H1 (cell line): ENCODE measurements around the gene ZNF48. TPM values are rescaled to one million over a fixed set of nuclear protein-coding genes. Genes with fewer than 3 reads are reported as not detected.
"Not testable (repeated sequence)": the region's sequence is repeated elsewhere in the genome, so short reads cannot be mapped to it uniquely, and the experiment has no call there.

Experiments
- CTCF ChIA-PET: fragments of 300-600 bp; sonication (Branson Sonifier 250); formaldehyde crosslinking; loops from one replicate; lab custom pipeline; 2021; ENCODE audit not compliant: partially characterized antibody; lab: Charles Lee
- POLR2A ChIA-PET: fragments of 300-600 bp; sonication (Branson Sonifier 250); formaldehyde crosslinking; loops from one replicate; lab custom pipeline; 2021; ENCODE audit warnings: inconsistent platforms; ENCODE audit not compliant: partially characterized antibody; lab: Charles Lee
- DNase-seq, 2 experiments: peaks; one replicate each; pipeline versions ENCODE4 v3.0.0 to v3.0.0-alpha.2; 2010 to 2022; ENCODE audit warnings: low spot score in 2 of 2, low read depth in 1 of 2, mixed read lengths in 1 of 2
- FAIRE-seq: peaks from 2 replicates; lab custom pipeline; 2011; peaks lifted over from hg19 to GRCh38; lab: Jason Lieb, UNC
- H2AFZ ChIP-seq: 2 replicates; pipeline ENCODE4 v1.8.1; 2012; ENCODE audit warnings: low read length, inconsistent platforms
- H2AK5ac ChIP-seq: 2 replicates; pipeline ENCODE4 v1.6.1; 2013; ENCODE audit warnings: low read depth, low read length
- H2BK120ac ChIP-seq: replicated peaks from 2 replicates; pipeline ENCODE3; 2013; ENCODE audit warnings: low read depth, low read length, inconsistent platforms
- H2BK12ac ChIP-seq: 2 replicates; pipeline ENCODE4 v1.6.1; 2013; ENCODE audit warnings: low read depth, low read length
- H2BK15ac ChIP-seq: 2 replicates; pipeline ENCODE4 v1.6.1; 2013; ENCODE audit warnings: low read length
- H2BK20ac ChIP-seq: 2 replicates; pipeline ENCODE4 v1.6.1; 2013; ENCODE audit warnings: low read length
- H2BK5ac ChIP-seq: 2 replicates; pipeline ENCODE4 v1.6.1; 2013; ENCODE audit warnings: low read depth, low read length
- H3K14ac ChIP-seq: 2 replicates; pipeline ENCODE4 v1.6.1; 2013; ENCODE audit warnings: inconsistent platforms; ENCODE audit not compliant: insufficient read length
- H3K18ac ChIP-seq: 2 replicates; pipeline ENCODE4 v1.6.1; 2013; ENCODE audit warnings: low read length; ENCODE audit errors: extremely low read depth
- H3K23ac ChIP-seq: 2 replicates; pipeline ENCODE4 v1.6.1; 2013; ENCODE audit warnings: inconsistent platforms; ENCODE audit not compliant: insufficient read length
- H3K23me2 ChIP-seq: 2 replicates; pipeline ENCODE4 v1.6.1; 2013; ENCODE audit warnings: low read depth, low read length
- H3K27ac ChIP-seq: 2 replicates; pipeline ENCODE4 v1.6.1; 2011; ENCODE audit warnings: low read depth, low read length, inconsistent platforms
- H3K27me3 ChIP-seq, 4 experiments: replicated peaks in 1 of 4; 1 replicate in 1 of 4; 2 replicates in 3 of 4; pipeline versions ENCODE4 v1.6.1 to v1.8.1; 2011 to 2013; ENCODE audit warnings: low read length in 3 of 4, mild to moderate bottlenecking in 3 of 4, inconsistent platforms in 2 of 4, mixed read lengths in 2 of 4, moderate library complexity in 1 of 4; ENCODE audit not compliant: control insufficient read depth in 3 of 4, insufficient read depth in 3 of 4; ENCODE audit errors: extremely low read depth in 1 of 4
- H3K36me3 ChIP-seq, 4 experiments: 2 replicates each; pipeline versions ENCODE4 v1.6.1 to v1.8.1; 2011 to 2013; ENCODE audit warnings: mild to moderate bottlenecking in 4 of 4, low read length in 3 of 4, moderate library complexity in 2 of 4, control low read depth in 1 of 4, inconsistent platforms in 1 of 4; ENCODE audit not compliant: insufficient read depth in 4 of 4, control insufficient read depth in 2 of 4
- H3K4ac ChIP-seq: replicated peaks from 2 replicates; pipeline ENCODE3; 2013; ENCODE audit warnings: low read length, low read depth, mixed read lengths, inconsistent platforms; ENCODE audit not compliant: insufficient read length
- H3K4me1 ChIP-seq, 4 experiments: replicated peaks in 1 of 4; 1 replicate in 1 of 4; 2 replicates in 3 of 4; pipeline versions ENCODE4 v1.6.1 to v1.8.1; 2011 to 2013; ENCODE audit warnings: low read length in 3 of 4, inconsistent platforms in 2 of 4, mixed read lengths in 1 of 4; ENCODE audit not compliant: insufficient read depth in 4 of 4, control insufficient read depth in 3 of 4
- H3K4me2 ChIP-seq, 2 experiments: 2 replicates each; pipeline versions ENCODE4 v1.6.1 to v1.8.1; 2011 to 2013; ENCODE audit warnings: low read depth in 2 of 2, low read length in 2 of 2, control low read depth in 1 of 2, inconsistent platforms in 1 of 2, mild to moderate bottlenecking in 1 of 2; ENCODE audit not compliant: insufficient read depth in 1 of 2
- H3K4me3 ChIP-seq, 4 experiments: fragments of 200-600, 300-600 bp in 1 of 4; sonication (generic), shearing (Covaris generic), sonication (Bioruptor Twin) in 1 of 4; 2 replicates each; pipeline versions ENCODE4 v1.5.1 to v1.8.1; 2011 to 2016; ENCODE audit warnings: low read length in 4 of 4, low read depth in 3 of 4, control low read depth in 2 of 4, inconsistent platforms in 2 of 4, mild to moderate bottlenecking in 2 of 4, mixed read lengths in 1 of 4, moderate library complexity in 1 of 4; ENCODE audit not compliant: insufficient read depth in 2 of 4; ENCODE audit errors: extremely low read depth in 1 of 4
- H3K56ac ChIP-seq: replicated peaks from 2 replicates; pipeline ENCODE3; 2013; ENCODE audit warnings: low read depth, mild to moderate bottlenecking, mixed read lengths, low read length, inconsistent platforms; ENCODE audit not compliant: insufficient read length
- H3K79me1 ChIP-seq: 2 replicates; pipeline ENCODE4 v1.6.1; 2013; ENCODE audit warnings: low read depth, low read length, control low read depth
- H3K79me2 ChIP-seq, 2 experiments: 2 replicates each; pipeline versions ENCODE4 v1.6.1 to v1.8.1; 2012 to 2013; ENCODE audit warnings: low read length in 2 of 2, mild to moderate bottlenecking in 2 of 2, inconsistent platforms in 1 of 2; ENCODE audit not compliant: insufficient read depth in 2 of 2, control insufficient read depth in 1 of 2
- H3K9ac ChIP-seq, 4 experiments: replicated peaks in 1 of 4; 1 replicate in 1 of 4; 2 replicates in 3 of 4; pipeline versions ENCODE4 v1.6.1 to v1.8.1; 2011 to 2013; ENCODE audit warnings: low read depth in 3 of 4, low read length in 3 of 4, control low read depth in 2 of 4, mild to moderate bottlenecking in 2 of 4, moderate library complexity in 2 of 4, inconsistent platforms in 1 of 4; ENCODE audit errors: extremely low read depth in 1 of 4
- H3K9me3 ChIP-seq, 2 experiments: 2 replicates each; pipeline versions ENCODE4 v1.6.1 to v1.8.1; 2012 to 2013; ENCODE audit warnings: mild to moderate bottlenecking in 2 of 2, moderate library complexity in 2 of 2, control low read depth in 1 of 2, inconsistent platforms in 1 of 2, low read depth in 1 of 2, low read length in 1 of 2, mixed read lengths in 1 of 2; ENCODE audit not compliant: insufficient read depth in 2 of 2
- H4K20me1 ChIP-seq, 2 experiments: replicated peaks in 1 of 2; 2 replicates each; pipeline versions ENCODE3 to v1.8.1; 2011 to 2013; ENCODE audit warnings: inconsistent platforms in 2 of 2, low read length in 2 of 2, mild to moderate bottlenecking in 1 of 2; ENCODE audit not compliant: insufficient read depth in 2 of 2, control insufficient read depth in 1 of 2
- H4K5ac ChIP-seq: 2 replicates; pipeline ENCODE4 v1.6.1; 2013; ENCODE audit warnings: low read length, low read depth, mixed read lengths, inconsistent platforms; ENCODE audit not compliant: insufficient read length
- H4K8ac ChIP-seq: 2 replicates; pipeline ENCODE4 v1.8.0; 2013; ENCODE audit warnings: mild to moderate bottlenecking, moderate library complexity, low read length, inconsistent platforms; ENCODE audit not compliant: insufficient read depth; ENCODE audit errors: extremely low read depth
- H4K91ac ChIP-seq: replicated peaks from 2 replicates; pipeline ENCODE3; 2013; ENCODE audit warnings: low read length, mixed read lengths, inconsistent platforms; ENCODE audit not compliant: insufficient read length
- WGBS, 2 experiments: shearing (Covaris generic) in 1 of 2; methylation state at CpG; one replicate each; pipeline versions ENCODE4 v1.1.6 to v1.1.7; 2013 to 2015; ENCODE audit warnings: low lambda C conversion rate in 2 of 2, mixed read lengths in 2 of 2, inconsistent platforms in 1 of 2, low coverage in 1 of 2, missing lambda C conversion rate in 1 of 2; ENCODE audit not compliant: insufficient replicate concordance in 2 of 2, insufficient coverage in 1 of 2, insufficient read length in 1 of 2; ENCODE audit errors: extremely low coverage in 1 of 2, missing lambda C conversion rate in 1 of 2; 5-methylcytosine and 5-hydroxymethylcytosine counted together
- polyA plus RNA-seq, 7 experiments: library from polyadenylated mRNA; depleted of rRNA in 3 of 7; stranded (reverse) in 5 of 7; unstranded in 2 of 7; fragments of >200 nt in 5 of 7; fragments of 200-250 nt in 2 of 7; gene quantifications; 1 replicate in 5 of 7; 2 replicates in 1 of 7; 4 replicates in 1 of 7; pipeline versions ENCODE4 v1.2.1 to v1.2.3, GENCODE V29; 2011 to 2013; ENCODE audit warnings: missing spikeins in 2 of 7, mixed read lengths in 2 of 7
- total RNA-seq: library from RNA; stranded (reverse); fragmentation: NEBNext Ultra II Directional; extraction: Animal tissue kit (Norgen Biotek cat#: 25700); gene quantifications from 2 replicates; pipeline ENCODE4 v1.2.1, GENCODE V29; 2021

The ZNF48 gene
- total and polyA plus RNA-seq, 2 of the 8 experiments (the other 6 are each of a cell fraction or from before 2014, with no cell fraction given), result 30.4 to 41.2 TPM

- H3K14ac ChIP-seq, DNase-seq, FAIRE-seq, H2BK5ac ChIP-seq, H2BK15ac ChIP-seq, H3K27me3 ChIP-seq, H3K79me1 ChIP-seq, H2BK20ac ChIP-seq, H3K9me3 ChIP-seq, H2AK5ac ChIP-seq, H2AFZ ChIP-seq, H4K5ac ChIP-seq, H3K27ac ChIP-seq, H2BK120ac ChIP-seq, H3K18ac ChIP-seq, H3K4ac ChIP-seq, H4K91ac ChIP-seq, H4K8ac ChIP-seq, H3K9ac ChIP-seq, H2BK12ac ChIP-seq, H3K23ac ChIP-seq, H3K56ac ChIP-seq: not testable (repeated sequence)
- Histone ChIP-seq H3K4me3 (peak overlapping the region; percentile 72 to 98 (median 92); a peak in 7 of 8 replicates), H3K79me2 (peaks cover 5 to 21% of the 10 kb centered on the region in 2 experiments; a peak in 2 of 4 replicates), H4K20me1 (peaks cover 12 to 17% of the 10 kb centered on the region in 2 experiments), H3K36me3 (peaks cover 4 to 21% (median 14%) of the 10 kb centered on the region in 4 experiments; a peak in 6 of 8 replicates), H3K4me2 (peak overlapping the region; percentile 93 to 94), H3K23me2 (peaks cover 11% of the 10 kb centered on the region; the same call in 1 of the 2 replicates), H3K4me1 (peaks cover 0 to 15% (median 9%) of the 10 kb centered on the region in 4 experiments; a peak in 6 of 7 replicates)
- ChIA-PET CTCF (interaction anchor here (0.6 to 2.4 kb wide), 11 partner anchors 11 to 219 kb away, joined by 3 to 20 read pairs (median 5); partner anchors contain the start of gene ZNF771), POLR2A (interaction anchor here (0.6 to 12.6 kb wide), 10 partner anchors 10 to 212 kb away, joined by 4 to 151 read pairs (median 8); partner anchors contain the start of genes CD2BP2, MYL11, SEPTIN1 and TBC1D10B)
- 74% methylated on average over 3 of the region's 4 CpGs; no CpG with 5 or more reads in 1 of the 2 experiments for WGBS, 2 experiments
These were observed 1.4 kb downstream of the ZNF48 start for GRCh38 chr16:30396627-30397026.
